Breast epithelium (tissue), 3 donors: ENCODE measurements around the gene P2RX1.

Experiments
- CTCF ChIP-seq, 3 donors: fragments of 450-650 bp; IDR thresholded peaks; one replicate each; pipeline ENCODE4 v1.5.1; 2016 to 2017; ENCODE audit warnings: antibody characterized with exemption in 3 of 3, mild to moderate bottlenecking in 3 of 3, moderate library complexity in 3 of 3
- POLR2A ChIP-seq: fragments of 450-650 bp; IDR thresholded peaks from one replicate; pipeline ENCODE4 v1.6.1; 2016; ENCODE audit warnings: antibody characterized with exemption, mild to moderate bottlenecking, moderate library complexity

GRCh38 chr17:3944485-3945388 lies 28.5 kb upstream of the P2RX1 start:
- no peak for TF ChIP-seq CTCF (IDR thresholded peaks at IDR 0.05)
- TF ChIP-seq POLR2A, result no peak
